NCI-H2171 treated with DMSO at 0.1 percent for 48 hours (cell line): ENCODE results near the gene CEP104.

Experiments
- DNase-seq: peaks from one replicate; lab custom pipeline; 2025; lab: John Stamatoyannopoulos, UW

Gene CEP104

GRCh38 chr1:3894626-3895278 lies 37.7 kb upstream of the CEP104 start:
- no peak for DNase-seq

GRCh38 chr1:3893190-3893589 lies 36.2 kb upstream of the CEP104 start:
- DNase-seq, result no peak

- no peak for DNase-seq
Measured at GRCh38 chr1:3892748-3893147, 35.7 kb upstream of the CEP104 start.

- no peak for DNase-seq
Measured at GRCh38 chr1:3891329-3891865, 34.4 kb upstream of the CEP104 start.

GRCh38 chr1:3890389-3891328 lies 33.6 kb upstream of the CEP104 start:
- no peak for DNase-seq

GRCh38 chr1:3889936-3890335 lies 32.9 kb upstream of the CEP104 start:
- no peak for DNase-seq

- no peak for DNase-seq
Measured at GRCh38 chr1:3888301-3888700, 31.3 kb upstream of the CEP104 start.

GRCh38 chr1:3886691-3887090 lies 29.7 kb upstream of the CEP104 start:
- DNase-seq, result no peak

- no peak for DNase-seq
Measured at GRCh38 chr1:3886106-3886670, 29.2 kb upstream of the CEP104 start.

- no peak for DNase-seq
Measured at GRCh38 chr1:3885611-3886010, 28.6 kb upstream of the CEP104 start.

GRCh38 chr1:3884966-3885365 lies 28.0 kb upstream of the CEP104 start:
- no peak for DNase-seq

GRCh38 chr1:3883194-3883925 lies 26.3 kb upstream of the CEP104 start:
- no peak for DNase-seq

GRCh38 chr1:3881193-3881480 lies 24.1 kb upstream of the CEP104 start:
- DNase-seq, result no peak

- no peak for DNase-seq
Measured at GRCh38 chr1:3880429-3881192, 23.6 kb upstream of the CEP104 start.

- DNase-seq, result no peak
Measured at GRCh38 chr1:3879787-3880428, 22.9 kb upstream of the CEP104 start.

- DNase-seq, result no peak
Measured at GRCh38 chr1:3879099-3879498, 22.1 kb upstream of the CEP104 start.

- no peak for DNase-seq
Measured at GRCh38 chr1:3876716-3877115, 19.7 kb upstream of the CEP104 start.

GRCh38 chr1:3874736-3875135 lies 17.7 kb upstream of the CEP104 start:
- no peak for DNase-seq

- DNase-seq, result no peak
Measured at GRCh38 chr1:3872546-3872945, 15.5 kb upstream of the CEP104 start.

GRCh38 chr1:3871451-3871805 lies 14.4 kb upstream of the CEP104 start:
- no peak for DNase-seq

- peak; percentile 97 for DNase-seq
Measured at GRCh38 chr1:3869751-3870301, 12.8 kb upstream of the CEP104 start.
